ENCODE results near the gene PIAS3.
"Not testable (repeated sequence)": the region's sequence is repeated elsewhere in the genome, so short reads cannot be mapped to it uniquely, and the experiment has no call there.

The PIAS3 gene

GRCh38 chr1:145826030-145826429 is 32.9 kb downstream of the PIAS3 start:
- DNase-seq = no peak

- DNase-seq = no peak
These were observed 34.4 kb downstream of the PIAS3 start for GRCh38 chr1:145824499-145824842.

- DNase-seq = peak; percentile 28 to 92 (median 80)
These were observed 35.0 kb downstream of the PIAS3 start, which contains the start of the genes POLR3C and RNF115 for GRCh38 chr1:145823565-145824498. TSS of gene POLR3C (plus strand) at chr1:145824200. CDS start at chr1:145825777, 1,577 bp downstream. TSS of gene RNF115 (minus strand) at chr1:145824095. CDS start at chr1:145823873, 222 bp downstream.

- not testable (repeated sequence) for DNase-seq
These were observed 36.0 kb downstream of the PIAS3 start for GRCh38 chr1:145822779-145823331.

GRCh38 chr1:145818095-145818494 is 40.8 kb downstream of the PIAS3 start:
- not testable (repeated sequence) for DNase-seq

GRCh38 chr1:145812977-145813810 is 45.7 kb downstream of the PIAS3 start:
- not testable (repeated sequence) for DNase-seq

- no peak for DNase-seq
These were observed 52.0 kb downstream of the PIAS3 start for GRCh38 chr1:145806844-145807243.

- DNase-seq = no peak
These were observed 52.5 kb downstream of the PIAS3 start for GRCh38 chr1:145806408-145806807.

GRCh38 chr1:145805057-145805456 is 53.8 kb downstream of the PIAS3 start:
- no peak for DNase-seq

- DNase-seq = no peak
These were observed 54.4 kb downstream of the PIAS3 start for GRCh38 chr1:145804235-145805045.

GRCh38 chr1:145799806-145800205 is 59.1 kb downstream of the PIAS3 start:
- DNase-seq = no peak
